HG03097 (cell line): Measurements from ENCODE around the gene NSMF.

Source experiments
- ATAC-seq: cut with Tn5 transposase; IDR thresholded peaks from one replicate; pipeline ENCODE4 v1.9.1; 2021; ENCODE audit not compliant: unreplicated experiment, low FRiP score

The NSMF gene

DNA sequence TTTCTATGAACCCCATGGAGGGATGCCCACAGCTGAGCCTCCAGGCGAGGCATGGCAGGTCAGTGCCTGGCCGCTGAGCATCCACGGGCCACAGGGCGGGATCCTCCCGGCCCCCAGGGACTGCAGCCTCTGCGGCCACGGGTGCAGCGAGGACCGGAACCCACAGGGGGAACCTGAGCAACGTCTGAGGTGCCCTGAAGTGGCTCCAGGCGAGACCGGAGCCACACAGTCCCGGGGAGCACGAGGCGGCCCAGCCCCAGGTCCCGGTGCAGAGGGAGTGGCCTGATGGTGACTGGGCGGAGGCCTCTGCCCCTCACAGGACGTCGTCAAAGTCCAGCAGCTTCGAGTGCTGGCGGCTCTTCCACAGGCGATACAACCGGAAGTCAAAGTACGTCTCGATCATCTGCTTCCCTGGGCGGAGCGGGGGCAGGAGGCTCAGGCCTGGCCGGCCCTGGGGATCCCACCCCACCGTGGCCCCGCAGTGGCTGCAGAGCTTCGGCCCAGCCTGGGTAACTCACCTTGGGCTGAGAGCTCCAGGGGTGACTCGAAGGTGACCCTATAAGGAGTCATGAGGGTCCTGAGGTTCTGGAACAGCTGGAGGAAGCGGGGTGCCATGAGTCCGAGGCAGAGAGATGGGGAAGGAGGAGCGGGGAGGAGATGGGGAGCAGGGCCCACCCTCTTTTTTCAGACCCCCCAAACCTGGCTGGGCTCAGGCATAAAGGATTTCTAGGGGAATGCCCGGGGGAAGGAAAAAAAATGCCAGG, 9.9 kb downstream of the NSMF start:
- no peak for ATAC-seq

DNA sequence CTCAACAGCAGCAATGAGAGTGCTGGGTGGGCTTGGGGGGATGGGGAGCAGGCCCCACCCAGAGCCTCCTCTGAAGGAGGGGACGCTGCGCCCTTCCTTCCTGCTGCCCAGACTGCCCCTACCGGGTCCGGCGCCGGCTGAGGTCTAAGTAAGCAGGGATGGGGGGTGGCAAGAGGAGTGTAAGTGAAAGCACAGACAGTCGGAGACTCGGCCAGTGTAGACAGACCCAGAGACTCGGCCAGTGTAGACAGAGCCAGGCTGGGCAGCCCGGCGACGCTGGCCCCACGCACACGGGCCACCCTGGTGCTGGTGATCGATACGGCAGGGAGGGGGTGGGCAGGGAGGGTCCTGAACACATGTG, 10.6 kb downstream of the NSMF start:
- ATAC-seq = no peak

DNA sequence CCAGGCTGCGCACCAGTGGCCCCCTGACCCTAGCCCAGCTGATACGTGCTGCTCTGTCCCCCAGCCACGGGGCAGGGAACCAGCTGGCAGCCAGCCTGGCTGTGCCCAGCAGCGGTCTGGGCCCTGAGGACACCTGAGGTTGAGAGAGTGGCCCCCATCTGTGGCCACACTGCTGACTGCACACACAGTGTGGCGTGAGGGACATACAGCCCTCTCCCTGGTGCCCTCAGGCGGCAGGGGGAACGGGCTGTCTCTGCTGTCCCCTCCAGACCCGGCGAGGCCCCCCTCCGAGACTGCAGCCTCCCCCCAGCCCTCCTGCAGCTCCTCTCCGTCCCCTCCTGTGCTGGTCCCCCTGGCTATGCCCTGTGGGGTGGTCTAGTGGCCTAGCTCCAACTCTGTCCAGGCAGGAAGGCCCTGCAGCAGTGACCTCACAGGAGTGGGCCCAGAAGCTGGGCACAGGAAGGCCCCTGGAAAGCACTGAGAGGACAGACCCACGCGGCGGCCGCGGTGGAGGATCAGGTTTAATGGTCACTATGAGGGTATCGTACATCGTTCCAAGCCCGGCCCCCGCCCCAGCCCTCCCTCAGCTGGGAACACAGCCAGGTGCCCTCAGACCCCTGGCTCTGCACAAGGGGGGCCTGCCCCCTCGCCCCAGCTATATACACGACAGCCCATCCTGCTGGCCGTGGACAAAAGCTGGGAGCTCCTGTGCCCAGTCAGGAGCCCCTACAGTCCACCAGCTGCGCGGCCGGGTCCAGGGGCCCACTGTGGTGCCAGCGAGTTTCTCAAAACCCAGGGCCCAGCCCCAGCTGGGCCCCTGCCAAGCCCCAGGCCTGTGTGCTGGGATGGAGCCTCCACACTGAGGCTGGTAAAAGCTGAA, 11.2 kb downstream of the NSMF start:
- ATAC-seq = no peak

DNA sequence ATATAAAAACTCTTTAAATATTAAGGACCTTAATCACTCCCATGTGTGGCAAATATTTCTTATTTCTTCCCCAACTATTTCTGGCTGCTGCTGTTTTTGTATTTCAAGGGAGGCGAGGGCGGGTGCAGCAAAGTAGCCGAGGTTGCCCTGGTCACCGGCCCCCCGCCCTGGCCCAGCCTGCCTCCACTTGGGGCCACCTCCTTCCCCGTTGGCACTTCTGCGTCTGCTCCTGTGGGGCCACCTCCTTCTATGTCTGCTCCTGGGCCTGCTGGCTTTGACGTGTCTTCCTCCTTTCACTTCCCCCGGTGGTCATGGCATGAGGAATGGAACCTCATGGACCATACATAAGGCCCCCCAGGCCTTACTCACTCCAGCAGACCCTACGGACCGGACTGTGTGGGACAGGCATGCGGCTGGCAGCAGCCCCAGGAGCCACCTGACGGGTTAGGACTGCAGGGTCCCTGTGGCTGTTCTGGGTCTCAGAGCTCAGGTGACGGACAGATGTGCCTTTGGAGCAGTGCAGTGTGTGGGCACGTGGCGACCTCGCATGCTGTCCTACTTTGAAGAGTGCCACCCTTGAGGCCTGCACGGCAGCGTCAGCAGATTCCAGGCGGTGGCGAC, 12.2 kb downstream of the NSMF start:
- no peak for ATAC-seq

DNA sequence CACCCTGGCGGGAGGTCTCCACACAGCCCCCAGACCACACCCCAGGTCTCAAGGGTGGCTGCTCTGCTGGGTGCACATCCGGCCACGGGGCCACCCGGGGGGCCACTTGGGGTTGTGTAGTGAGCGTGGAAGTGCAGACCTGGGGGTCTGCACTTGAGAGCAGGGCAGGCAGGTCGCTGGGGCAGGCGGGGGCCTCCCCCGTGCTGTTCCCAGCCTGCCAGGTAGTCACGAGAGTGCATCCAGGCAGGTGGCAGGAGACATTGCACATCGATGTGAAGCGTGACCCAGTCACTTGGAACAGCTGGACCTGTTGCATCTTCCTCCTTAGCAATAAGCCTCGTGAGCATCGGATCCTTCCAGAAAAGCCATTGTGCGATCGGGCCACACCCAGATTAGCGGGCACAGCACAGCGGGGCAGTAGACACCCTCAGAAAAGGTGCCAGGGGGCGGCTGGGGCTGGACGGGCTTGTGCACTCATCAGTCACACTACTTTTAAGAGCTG, 13.2 kb downstream of the NSMF start:
- ATAC-seq = no peak

DNA sequence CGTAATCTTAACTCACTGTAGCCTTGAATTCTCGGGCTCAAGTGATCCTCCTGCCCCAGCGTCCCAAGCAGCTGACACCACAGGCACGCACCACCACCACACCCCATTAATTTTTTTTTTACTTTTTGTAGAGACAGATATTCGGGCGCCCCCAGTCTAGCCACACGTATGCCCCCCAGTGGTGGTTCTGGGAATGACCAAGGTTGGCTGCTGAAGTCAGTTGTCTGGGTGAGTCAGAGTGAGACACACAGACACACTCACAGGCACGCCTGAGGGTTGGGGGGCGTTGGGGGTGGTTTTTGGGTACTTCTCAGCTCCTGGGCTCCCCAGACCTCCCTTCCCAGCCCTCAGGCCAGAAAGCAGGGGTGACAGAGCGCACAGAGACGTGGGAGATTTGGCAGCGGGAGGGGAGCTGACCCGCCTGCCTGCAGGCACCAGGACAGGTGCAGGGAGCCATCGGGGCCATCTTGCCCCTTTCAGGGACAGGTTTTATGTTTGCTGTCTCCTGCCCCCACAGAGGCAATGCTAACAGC, 13.8 kb downstream of the NSMF start:
- no peak for ATAC-seq

DNA sequence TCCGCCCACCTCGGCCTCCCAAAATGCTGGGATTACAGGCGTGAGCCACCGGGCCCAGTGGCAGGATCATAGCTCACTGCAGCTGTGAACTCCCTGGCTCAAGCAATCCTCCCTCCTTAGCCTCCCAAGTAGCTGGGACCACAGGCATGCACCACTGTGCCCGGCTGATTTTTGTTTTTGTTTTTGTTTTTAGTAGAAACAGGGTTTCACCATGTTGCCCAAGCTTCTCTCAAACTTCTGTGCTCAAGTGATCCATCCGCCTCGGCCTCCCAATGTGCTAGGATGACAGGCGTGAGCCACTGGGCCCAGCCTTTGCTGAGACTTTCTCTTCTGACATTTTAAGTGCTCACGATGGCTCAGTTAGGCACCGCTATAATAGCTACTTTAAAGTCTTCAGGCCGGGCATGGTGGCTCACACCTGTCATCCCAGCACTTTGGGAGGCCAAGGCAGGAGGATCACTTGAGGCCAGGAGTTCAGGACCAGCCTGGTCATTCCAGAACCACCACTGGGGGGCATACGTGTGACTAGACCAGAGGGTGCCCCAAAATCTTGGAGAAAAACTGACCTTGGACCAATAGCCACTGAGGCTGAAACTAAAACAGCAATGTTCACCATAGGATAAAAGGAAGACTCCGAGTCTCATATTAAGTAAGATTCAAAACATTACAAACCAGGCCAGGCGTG, 14.9 kb downstream of the NSMF start:
- ATAC-seq = no peak

DNA sequence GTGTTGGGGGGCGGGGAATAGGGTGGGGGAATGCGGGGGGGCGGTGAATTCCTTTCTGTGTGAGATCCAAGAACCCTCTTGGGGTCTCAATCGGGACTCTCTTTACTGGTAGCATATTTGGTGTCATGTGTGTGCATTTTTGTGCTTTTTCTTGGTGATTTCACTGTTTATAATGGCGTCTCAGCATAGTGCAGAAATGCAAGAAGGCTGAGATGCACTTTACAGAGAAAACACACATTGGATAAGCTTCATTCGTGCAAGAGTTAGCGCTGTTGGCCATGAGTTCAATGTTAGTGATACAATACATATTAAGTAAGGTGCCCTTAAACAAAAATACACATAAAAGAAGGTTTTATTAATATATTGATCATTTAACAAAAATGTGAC, 17.2 kb downstream of the NSMF start:
- ATAC-seq = no peak

DNA sequence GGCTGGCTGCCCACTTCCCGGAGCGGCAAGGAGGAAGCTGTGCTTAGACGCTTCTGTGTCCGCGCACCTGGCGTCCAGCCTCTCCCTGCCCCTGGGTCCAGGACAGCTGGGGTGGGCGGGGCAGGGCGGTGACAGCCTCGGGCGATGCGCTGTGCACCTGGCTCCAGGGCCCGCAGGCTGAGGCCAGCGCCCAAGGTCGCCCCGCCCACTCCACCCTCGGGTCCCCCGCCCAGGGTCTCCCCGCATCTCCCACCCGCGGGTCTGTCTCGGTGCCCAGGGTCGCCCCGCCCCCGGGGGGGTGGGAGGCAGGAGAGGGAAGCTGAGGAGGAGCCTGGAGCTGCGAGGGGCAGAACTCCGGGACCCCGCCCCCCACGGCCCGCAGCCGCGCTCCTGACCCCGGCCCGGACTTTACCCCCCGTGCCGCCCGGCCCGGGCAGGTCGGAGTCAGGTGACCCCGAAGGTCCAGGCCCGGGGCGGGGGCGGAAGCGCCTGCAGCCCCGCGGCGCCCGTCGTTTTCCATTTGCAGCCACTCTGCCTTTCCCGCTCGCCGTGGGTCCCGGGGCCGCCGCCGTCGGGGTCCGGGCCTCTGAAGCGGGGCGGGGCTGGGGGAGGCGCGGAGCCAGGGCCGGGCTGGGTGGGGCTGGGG, 17.7 kb downstream of the NSMF start, which contains the start of gene ENTPD8:
TSS of gene ENTPD8 (minus strand) at position 69 of the 646 bp plus-strand sequence. CDS start 3,072 bp downstream, outside the sequence.
- no peak for ATAC-seq

DNA sequence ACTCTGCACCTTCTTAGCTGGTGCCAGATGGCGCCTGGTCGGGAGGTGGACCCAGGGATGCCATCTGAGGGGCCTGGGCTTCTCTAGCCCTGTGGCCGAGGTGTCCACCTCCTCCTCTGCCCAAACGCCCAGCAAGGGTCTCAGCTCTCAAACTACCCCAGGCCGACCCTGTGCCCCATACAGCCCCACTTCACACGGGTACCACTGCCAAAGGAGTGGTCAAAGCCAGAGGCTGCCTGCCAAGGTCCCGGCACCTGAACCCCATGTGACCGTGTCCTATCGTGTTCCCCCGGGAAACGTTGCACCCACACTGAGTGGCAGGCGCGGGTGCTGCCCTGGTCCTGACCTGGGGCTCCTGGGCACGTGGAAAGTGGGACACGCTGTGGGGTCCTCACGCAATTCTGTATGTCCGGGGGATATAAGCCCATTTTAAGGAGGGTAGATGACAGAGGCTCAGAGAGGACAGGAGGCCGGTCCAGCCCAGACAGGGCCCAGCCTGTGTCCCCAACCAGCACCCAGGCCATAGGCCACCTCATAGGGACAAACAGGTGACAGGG, 19.9 kb downstream of the NSMF start:
- no peak for ATAC-seq

DNA sequence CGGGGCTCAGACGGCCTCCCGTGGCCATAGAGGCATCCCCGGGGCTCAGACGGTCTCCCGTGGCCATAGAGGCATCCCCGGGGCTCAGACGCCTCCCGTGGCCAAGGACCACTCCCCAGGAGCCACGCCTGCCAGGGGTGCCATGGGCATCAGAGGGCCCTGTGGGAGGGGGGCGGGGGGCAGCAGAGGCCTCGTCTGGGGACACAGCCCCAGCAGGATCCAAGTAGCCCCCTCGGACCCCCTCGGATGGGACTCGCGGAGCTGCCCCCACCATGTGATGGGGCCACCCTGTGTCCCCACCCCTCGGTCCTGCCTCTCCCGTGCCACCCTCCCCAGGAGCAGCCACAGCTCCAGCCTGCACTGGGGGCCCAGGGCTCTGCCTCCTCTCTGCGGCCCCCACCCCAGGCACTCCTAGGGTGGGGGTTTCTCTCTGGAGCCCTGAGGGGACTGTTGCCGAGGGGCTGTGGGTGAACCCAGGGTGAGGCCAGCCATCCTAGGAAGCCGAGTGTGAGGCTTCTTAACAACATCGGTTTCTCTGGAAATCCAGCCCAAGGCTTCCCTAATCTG, 20.5 kb downstream of the NSMF start:
- no peak for ATAC-seq

DNA sequence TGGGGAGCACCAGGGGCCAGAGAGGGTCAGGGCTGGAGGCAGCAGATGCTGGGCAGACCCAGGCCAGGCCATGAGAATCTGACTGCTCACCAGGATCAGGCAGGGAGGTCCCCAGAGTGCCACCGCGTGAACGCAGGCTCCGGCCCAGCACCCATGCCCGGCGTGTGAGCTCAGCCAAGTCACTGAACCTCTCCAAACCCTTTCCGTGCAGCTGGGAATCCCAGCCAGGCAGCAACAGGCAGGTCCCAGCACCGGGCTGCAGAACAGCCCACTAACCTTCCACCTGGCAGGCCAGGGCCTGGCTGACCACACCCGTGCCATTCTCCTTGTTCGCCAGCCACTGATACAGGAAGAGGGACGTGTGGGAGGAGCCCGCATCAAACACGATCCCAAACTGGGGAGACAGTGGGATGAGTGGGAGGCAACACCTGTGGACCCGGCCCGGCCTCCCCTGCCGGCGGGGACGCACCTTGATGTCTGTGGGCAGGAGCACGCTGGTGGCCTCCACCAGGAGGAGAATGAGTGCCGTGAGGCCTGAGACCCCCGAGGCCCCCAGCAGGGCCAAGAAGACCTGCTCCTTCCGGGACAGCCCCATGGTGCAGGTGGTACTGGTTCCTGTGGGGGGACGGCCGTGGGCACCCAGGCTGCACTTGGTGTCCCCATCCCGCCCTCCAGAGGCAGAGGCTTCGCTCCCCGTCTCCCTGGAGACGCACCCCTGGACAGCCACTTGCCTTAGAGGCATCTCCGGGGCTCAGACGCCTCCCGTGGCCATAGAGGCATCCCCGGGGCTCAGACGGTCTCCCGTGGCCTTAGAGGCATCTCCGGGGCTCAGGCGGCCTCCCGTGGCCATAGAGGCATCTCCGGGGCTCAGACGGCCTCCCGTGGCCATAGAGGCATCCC, 21.2 kb downstream of the NSMF start:
- no peak for ATAC-seq

DNA sequence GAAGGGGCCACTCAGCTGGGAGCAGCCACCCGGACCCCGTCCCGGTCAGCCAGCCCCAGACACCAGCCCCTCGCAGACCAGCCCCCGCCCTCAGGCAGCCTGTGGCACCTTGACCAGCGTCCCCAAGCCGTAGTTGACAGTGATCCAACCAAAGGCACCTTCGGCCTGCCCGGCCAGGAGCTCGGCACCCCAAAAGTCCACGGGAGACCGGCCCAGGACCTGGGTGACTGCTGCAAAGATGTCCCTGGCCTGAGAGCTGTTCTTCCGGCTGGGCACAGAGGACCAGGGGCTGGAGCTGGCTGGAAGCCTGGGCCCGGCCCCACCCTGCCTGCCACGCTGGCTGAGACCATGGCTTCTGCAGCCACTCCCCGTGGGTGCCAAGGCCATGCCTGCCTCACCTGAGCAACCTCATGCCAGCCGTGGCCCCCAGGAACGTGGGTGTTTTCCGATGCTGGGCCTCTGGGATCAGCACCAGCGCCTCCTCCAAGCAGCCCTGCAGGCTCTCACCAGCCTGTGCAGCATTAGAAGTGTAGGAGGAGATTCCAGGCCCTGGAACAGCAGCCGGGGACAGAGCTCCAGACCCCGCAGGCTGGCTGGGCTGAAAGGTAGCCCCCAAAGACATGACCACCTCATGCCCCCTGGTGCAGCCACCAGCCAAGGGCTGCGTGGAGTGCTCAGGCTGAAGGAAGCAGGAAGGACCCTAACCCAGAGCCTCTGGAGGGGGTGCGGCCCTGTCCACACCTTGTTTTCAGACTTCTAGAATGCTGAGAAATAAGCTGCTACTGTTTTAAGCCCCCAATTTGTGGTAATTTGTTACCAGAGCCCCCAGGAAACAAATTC, 22.2 kb downstream of the NSMF start:
- ATAC-seq = no peak

DNA sequence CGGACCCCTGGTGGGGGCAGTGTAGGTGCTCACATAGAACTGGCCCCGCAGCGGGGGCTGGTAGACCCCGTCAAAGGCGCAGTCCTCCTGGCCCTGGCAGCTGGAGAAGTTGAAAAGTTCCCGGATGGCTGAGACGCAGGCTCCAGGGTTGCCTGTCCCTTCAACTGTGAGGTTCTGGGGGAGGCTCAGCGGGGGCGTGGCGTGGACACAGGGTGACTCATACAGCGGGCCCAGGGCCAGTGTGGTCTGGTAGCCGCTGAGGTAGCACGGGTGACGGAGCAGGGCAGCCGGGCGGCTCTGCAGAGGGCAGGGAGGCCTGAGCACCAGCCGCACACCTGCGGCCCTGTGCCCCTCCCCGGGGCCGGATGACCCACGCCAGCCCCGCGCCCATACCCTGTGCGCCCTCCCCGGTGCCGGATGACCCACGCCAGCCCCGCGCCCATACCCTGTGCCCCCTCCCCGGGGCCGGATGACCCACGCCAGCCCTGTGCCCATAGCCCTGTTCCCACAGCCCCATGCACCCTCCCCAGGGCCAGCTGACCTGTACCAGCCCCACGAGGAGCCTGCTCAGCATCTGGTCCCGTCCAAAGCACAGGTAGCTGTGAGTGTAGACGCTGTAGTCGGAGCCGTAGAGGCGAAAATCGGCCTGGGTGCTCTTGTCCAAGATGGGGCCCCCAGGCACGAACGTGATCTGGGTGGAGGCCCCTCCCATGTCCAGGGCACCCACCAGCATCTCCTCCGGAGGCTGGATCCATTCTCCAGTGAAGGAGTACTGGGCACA, 23.0 kb downstream of the NSMF start:
- no peak for ATAC-seq

DNA sequence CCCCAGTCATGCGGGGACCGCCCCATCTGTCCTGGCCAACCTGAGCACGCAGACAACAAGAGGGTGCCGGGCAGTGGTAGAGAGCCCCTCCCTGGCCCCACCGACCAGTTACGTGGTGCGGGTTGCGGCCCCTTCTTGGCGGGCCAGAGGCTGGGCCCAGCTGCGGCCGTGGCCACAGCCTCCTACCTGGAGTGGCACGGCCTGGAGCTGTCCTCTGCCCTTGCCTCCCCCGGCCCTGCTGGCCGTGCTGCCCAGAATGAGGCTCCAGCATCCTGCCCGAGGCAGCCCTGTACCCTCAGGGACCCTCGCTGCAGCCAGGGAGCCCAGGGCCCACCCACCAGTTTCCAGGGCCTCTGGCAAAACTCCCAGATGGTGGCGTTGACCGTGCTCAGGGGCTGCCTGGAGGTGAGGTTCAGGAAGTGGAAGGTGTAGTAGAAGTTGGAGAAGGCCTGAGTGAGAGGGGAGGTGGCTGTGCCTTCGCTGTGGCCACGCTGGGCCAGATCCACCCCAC, 23.7 kb downstream of the NSMF start:
- ATAC-seq = no peak
